SK-N-DZ (cell line): ENCODE results near the gene PYGO1.

ENCODE experiments used
- DNase-seq: peaks from one replicate; pipeline ENCODE4 v3.0.0-alpha.2; 2015; ENCODE audit warnings: low spot score

PYGO1 gene

DNA sequence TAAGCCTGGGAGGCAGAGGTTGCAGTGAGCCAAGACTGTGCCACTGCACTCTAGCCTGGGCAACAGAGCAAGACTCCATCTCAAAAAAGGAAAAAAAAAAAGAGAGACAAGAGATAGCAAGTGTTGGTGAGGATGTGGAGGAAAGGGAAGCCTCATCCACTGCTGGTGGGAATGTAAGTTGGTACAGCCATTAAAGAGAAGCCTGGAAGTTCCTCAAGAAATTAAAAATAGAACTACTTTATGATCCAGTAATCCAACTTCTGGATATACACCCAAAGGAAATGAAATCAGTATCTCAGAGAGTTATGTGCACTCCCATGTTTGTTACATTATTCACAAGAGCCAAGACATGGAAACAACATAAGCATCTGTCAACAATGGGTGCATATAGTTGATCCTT is 14.9 kb downstream of the PYGO1 start:
- DNase-seq = no peak

DNA sequence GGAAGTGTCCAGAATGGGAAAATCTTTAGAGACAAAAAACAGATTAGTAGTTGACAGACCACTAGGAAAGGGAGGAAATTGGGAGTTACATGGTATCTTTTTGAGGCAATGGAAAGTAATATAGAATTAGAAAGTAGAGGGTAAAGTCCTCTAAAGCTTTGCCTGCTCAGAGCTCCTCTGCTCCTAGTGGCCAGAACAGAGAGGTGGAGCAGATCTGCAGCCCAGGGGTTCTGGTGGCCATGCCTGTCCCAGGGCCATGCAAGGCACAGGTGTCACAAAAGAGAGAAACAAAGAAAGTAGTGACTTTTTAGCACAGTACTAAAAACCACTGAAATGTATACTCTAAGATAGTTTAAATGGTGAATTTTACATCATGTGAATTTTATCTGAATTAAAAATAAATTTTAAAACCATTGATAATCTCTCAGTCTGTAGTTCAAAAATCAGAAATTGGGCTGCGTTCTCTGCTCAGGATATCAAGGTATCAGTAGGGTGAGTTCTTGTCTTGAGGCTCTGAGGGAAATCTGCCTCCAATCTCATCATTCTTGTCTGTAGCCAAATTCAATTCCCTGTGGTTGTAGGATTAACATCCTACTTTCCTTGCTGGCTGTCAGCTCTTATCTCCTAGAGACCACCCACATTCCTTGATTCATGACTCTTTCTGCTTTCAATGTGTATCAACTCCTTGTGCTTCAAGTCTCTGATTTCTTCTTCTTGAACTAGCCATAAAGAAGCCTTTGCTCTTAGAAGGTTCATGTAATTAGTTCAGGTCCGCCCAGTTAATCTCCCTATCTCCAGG is 23.6 kb downstream of the PYGO1 start:
- DNase-seq = no peak

DNA sequence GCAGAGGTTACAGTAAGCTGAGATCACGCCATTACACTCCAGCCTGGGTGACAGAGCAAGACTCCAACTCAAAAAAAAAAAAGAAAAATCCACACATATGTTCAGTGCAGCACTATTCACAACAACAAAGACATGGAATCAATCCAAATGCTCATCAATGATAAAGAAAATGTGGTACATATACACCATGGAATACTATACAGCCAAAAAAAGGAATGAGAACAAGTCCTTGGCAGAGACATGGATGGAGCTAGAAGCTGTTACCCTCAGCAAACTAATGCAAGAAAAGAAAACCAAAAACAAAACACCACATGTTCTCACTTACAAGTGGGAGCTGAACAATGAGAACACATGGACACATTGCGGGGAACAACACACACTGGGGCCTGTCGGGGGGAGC is 25.5 kb downstream of the PYGO1 start:
- DNase-seq = no peak

DNA sequence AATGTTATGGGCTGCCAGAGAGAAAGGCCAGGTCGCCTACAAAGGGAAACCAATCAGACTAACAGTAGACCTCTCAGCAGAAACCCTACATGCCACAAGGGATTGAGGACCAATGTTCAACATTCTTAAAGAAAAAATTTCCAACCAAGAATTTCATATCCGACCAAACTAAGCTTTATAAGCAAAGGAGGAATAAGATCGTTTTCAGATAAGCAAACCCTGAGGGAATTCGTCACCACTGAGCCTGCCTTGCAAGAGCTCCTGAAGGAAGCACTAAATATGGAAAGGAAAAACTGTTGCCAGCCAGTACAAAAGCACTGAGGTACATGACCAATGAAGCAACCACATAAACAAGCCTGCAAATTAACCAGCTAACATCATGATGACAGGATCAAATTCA is 33.1 kb downstream of the PYGO1 start:
- DNase-seq = no peak

DNA sequence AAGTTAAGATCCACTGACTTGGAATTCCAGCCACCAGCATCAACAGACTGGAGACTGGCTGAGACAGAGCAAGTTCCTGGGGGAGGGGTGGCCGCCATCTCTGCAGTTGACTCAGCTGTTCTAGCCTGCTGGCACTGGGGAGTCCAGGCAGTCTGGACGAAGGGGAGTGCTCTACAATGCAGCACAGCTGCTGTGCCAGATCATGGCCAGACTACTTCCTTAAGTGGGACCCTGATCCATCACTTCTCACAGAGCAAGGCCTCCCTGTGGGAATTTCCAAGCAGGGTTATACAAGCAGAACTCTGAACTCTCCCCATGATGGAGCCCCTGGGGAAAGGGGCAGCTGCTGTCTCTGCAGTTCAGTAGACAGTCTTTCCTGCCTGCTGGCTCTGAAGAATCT is 35.2 kb downstream of the PYGO1 start:
- DNase-seq = peak; percentile 73

DNA sequence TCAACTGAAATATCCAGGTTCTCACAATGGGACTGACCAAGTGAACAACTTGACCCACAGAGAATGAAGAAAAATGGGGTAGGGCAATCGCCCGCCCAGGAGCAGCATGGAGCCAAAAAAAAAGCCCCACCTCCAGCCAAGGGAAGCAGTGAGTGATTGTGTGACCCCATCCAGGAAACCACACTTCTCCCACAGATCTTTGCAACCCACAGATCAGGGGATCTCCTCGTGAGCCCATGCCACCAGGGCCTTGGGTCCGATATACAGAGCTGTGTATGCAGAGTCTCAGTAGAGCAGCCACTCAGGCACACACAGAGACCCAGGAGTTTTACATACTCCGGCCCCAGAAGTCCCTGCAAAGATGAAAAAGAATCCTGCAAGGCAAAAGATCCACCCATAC is 35.7 kb downstream of the PYGO1 start:
- no peak for DNase-seq

DNA sequence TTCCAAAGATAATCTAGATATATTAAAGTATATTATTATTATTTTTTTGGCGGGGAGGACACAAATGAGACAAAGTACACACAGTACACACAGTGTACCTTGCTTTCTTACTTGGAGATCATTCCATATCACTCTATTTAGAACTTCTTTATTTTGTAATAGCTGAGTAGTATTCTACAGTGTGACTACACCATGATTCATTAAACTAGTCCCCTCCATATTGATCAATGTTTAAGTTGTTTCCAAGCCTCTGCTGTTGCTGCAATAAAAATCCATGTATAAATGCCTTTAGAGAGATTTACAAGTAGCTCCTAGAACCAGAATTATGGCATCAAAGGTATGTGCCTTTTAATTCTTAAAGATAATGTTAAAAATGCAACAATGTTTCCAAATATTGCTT is 38.8 kb downstream of the PYGO1 start:
- DNase-seq = no peak

DNA sequence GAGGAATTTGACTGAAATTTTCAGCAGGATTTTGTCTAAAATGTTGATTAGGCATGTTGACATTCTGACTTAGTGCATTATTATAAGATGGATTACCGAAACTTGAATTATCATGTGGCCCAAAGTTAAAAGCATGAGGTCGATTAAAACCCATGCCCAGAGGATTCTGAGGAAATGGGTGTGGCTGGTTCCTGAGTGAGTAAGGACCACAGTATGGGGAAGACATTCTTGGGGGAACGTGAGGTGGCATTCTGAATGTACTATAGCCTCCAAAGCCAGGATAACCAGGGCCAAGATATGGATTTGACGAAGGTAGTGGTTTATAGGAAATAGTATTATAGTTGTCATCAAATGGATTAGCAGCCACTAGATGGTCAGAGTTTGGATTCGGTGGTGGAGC is 41.4 kb downstream of the PYGO1 start:
- DNase-seq = no peak

DNA sequence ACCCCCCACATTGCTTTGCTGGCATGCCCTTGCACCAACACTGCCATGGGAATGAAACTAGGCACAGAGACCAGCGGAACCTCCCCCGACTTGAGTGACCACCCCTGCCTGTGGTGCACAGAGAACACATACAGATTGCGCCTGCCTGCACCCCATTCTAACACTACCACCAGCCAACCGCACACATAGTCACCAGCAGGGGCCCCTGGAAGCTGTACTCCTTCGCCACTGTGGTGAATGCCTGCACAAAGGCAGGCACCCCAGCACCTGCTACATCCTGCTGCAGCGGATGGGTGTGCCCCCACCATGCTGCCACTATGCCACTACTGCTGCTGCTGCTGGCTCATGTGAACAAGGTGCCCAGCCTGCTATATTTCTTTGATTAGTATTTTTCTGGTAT is 52.7 kb downstream of the PYGO1 start:
- DNase-seq = no peak

DNA sequence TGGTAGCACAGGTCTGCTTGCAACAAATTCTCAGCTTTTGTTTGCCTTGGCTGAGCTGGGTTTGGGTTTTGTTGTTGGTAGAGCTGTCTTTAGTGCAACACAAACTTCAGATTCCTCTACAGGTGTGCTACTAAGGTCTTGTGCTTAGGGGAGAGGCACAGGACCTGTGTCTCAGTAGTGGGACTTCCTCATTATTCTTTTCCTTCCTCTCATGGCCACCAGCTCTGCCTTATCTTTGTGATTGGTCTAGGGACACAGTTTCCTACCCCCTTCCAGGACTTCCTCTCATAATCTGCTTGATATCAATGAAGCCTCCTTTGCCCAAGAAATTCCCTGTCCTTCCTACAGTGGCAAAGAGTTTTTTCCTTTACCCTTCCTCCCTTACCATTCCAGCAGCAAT is 55.2 kb downstream of the PYGO1 start:
- no peak for DNase-seq

DNA sequence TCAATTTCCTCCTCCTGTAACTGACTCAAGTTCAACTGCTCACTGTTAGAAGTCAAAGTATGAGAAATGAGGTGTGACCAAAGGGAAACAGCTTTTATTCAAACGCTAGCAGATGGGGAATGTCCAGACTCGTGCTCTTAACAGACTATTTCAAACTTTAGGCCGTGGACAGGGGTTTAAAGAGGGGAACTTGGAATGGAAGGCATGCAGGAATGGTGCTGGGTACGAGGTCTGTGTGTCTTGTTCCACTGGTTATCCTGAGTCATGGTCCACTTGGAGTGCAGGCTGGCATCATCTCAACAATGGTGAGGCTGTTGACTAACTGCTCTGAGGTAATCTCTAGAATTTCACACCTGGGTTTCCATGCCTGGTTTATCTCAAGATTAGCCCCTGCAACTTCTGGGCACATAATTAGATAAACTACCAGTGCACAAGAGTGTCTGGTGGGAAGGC is 57.3 kb downstream of the PYGO1 start:
- peak; percentile 85 for DNase-seq

DNA sequence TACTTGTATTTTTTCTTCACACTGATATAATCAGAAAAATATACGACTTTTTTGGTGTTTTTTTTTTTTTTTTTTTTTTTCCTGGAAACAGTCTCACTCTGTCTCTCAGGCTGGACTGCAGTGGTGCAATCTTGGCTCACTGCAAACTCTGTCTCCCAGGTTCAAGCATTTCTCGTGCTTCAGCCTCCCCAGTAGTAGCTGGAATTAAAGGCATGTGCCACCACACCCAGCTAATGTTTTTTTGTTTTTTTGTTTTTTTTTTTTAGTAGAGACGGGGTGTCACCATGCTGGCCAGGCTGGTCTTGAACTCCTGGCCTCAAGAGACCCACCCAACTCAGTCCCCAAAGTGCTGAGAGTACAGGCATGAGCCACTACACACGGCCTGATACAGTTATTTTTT is 59.3 kb downstream of the PYGO1 start:
- DNase-seq = no peak

DNA sequence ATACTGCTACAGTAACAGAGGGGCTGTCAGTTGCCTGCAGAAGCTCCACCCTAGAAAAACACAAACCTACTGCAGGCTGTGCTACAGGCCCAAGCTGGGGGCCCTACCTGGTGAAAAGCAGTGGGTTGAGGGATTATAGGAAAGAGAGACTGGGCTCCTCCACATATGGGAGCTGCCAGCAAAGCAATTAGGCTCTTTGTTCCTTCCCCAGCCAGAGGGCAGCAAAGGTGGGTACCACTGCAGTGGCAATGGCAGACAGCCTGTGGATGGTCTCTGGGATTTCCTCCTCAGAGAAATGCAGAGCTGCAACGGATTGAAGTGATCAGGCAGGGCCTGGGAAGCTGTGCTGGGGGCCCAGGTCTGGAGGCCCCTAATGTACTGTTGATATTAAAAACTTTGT is 61.0 kb downstream of the PYGO1 start:
- DNase-seq = no peak

DNA sequence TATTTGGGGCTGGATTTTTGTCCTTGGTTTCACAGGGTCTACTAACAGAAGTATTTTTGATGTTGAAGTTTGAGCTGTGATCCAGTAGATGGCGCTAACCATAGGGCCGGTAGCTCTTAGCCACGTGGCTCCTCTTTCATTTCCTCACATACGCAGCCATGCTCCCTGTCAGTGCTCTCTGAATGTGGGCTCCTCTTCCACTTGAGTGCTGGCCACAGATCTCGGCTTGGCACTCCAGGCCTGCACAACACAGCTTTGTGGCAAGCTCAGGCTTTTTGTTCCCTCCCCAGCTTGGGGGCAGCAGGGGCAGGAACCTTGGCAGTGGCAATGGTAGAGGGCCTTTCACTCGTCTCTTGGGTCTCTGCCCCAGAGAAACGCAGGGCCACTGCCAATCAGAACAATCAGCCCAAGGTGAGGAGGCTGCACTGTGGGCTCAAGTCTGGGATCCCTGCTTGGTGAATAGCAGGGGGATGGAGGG is 61.5 kb downstream of the PYGO1 start:
- DNase-seq = peak; percentile 69

DNA sequence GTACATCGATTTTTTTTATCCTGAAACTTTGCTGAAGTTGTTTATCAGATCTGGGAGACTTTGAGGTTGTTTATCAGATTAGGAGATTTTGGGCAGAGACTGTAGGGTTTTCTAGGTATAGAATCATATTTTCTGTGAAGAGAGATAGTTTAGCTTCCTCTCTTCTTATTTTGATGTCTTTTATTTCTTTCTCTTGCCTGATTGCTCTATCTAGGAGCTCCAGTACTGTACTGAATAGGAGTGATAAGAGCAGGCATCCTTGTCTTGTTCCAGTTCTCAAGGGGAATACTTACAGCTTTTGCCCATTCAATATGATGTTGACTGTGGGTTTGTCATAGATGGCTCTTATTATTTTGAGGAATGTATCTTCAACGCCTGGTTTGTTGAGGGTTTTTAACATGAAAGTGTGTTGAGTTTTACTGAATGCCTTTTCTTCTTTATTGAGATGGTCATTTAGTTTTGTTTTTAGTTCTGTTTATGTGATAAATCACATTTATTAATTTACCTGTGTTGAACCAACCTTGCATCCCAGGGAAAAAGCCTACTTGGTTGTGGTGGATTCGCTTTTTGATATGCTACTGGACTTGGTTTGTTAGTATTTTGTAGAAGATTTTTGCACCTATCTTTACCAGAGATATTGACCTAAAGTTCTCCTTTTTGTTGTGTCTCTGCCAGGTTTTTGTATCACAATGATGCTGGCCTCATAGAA is 65.2 kb downstream of the PYGO1 start:
- no peak for DNase-seq

DNA sequence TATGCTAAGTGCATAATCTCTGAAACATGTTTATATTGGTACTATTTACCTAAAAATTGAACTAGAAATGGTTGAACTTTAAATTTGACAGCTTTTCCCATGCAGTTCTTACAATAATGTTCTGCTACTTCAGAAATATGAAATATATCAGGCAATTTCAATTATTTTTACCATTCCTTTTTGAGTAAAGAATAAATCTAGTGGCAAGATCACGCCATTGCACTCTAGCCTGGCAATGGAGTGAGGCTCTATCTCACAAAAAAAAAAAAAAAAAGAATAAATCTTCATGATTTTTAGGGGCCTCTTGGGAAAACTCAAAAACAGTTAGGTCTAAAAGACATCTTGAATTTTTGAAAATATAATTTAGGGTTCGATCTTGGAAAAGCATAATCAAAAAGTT is 69.5 kb downstream of the PYGO1 start:
- DNase-seq = no peak

DNA sequence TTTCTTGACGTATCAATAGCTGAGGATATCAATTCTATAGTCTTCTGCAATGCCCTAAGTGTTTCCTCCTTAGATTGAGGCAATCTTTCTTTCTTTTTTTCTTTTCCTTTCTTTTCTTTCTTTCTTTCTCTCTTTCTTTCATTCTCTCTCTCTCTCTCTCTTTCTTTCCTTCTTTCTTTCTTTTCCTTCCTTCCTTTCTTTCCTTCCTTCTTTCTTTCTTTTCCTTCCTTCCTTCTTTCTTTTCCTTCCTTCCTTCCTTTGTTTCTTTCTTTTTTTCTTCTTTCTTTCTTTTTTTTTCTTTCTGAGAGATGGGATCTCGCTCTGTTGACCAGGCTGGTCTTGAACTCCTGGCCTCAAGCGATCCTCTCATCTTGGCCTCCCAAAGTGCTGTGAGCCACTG is 70.1 kb downstream of the PYGO1 start:
- DNase-seq = no peak

DNA sequence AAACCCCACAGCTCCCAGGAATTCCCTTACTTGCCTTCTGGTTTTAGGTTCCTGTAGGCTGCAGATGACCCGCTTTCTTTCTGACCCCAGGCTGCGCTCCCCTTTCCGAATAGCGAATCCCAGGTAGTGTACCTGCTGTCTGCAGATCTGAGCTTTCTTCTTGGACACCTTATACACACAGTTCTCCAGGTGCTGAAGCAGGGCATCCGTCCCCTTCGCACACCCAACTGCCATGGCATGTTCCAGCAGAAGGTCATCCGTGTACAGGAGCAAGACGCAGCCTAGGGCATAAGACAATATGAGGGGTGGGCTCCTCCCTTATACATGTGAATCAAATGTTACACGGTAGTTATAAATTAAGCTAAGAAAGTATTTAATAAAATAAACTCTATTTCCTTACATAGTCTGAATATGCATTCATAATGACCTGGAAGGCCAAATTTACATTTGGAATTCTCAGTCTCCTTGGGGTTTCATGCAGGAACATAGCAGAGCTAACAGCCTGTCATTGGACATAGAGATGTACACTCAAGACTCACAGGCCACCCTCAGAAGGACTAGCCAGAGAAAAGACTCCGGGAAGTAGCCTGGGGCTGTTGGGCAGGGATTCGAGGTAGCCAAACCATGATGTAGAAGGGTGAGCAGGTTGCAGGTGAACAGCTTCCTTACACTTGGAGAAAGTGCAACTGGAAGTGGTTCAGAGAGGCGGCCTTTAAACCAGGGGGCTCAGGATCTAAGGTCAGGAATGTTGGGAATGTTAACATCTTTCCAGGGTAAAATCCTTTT is 72.0 kb downstream of the PYGO1 start:
- no peak for DNase-seq

DNA sequence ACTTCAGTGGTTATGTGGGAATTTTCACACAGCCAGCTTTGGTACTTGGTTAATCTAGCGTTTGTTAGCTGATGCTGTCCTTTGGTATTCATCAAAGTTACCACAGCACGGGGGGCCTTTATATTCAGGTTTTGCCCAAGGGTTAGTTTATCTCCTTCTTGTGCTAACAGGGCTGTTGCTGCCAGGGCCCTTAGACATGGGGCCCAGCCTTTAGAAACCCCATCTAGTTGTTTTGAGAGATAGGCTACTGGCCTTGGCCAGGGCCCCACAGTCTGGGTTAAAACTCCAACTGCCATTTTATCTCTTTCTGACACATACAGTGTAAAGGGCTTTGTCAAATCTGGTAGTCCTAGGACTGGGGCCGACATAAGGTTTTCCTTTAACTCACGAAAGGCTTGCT is 72.7 kb downstream of the PYGO1 start:
- DNase-seq = no peak

DNA sequence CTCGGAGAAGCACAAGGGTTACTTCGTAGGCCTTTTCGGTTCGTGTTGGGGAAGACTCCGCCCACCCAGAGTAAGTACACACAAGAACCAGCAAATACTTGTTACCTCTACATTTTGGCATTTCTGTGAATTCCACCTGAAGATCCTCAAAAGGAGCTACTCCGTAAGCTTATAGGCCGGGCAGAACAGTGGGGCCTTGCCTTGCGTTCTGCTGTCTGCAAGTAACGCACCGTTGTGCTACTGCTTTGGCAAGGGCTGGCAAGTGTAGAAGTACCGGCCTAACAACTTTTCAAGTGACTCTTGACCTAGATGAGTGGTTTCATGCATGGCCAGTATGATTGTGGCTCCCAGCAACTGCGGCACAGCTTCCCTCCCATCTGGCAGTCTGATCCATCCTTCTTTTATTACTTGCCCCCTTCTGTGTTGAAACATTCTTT is 73.7 kb downstream of the PYGO1 start:
- DNase-seq = no peak

DNA sequence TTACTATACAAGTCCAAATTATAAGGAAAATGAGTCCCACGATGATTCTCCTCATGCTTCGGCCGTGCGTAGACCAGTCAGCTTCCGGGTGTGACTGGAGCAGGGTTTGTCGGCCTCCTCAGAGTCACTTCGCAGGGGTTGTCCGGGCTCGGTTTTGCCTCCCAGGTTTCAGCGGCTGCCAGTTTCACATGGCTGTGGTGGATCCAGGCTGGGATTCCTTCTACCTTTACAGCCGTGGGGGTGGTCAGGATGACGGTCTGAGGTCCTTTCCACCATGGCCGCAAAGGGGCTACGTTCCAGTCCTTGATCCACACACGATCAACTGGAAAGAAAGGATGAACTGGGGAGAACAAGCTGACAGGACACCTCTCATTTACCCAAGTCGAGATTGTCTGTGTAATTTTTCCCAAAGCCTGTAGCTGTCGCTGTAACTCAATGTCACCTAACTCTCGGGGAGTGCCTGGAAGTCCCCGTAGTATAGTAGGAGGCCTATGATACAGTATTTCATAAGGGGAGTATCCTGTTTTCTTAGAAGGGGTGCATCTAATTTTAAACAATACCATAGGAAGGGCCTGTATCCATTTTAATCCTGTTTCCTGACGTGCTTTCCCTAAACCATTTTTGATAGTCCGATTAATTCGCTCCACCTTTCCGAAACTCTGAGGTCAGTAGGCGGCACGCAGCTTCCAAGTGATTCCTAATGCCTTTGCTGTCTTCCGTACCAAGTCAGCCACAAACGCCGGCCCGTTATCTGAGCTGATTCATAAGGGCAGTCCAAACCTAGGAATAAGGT is 74.3 kb downstream of the PYGO1 start:
- DNase-seq = peak; percentile 22
